IPS-15b (cell line): ENCODE results near the gene HAND1.

Experiments used
- H3K27me3 ChIP-seq: one replicate; pipeline ENCODE4 v1.6.1; 2013; ENCODE audit warnings: low read length; ENCODE audit not compliant: control insufficient read depth, insufficient read depth
- H3K36me3 ChIP-seq: one replicate; pipeline ENCODE4 v1.6.1; 2013; ENCODE audit warnings: low read length; ENCODE audit not compliant: control insufficient read depth, insufficient read depth
- H3K4me1 ChIP-seq: one replicate; pipeline ENCODE4 v1.6.1; 2013; ENCODE audit warnings: mild to moderate bottlenecking, low read length; ENCODE audit not compliant: control insufficient read depth, insufficient read depth
- H3K4me3 ChIP-seq: one replicate; pipeline ENCODE4 v1.5.1; 2013; ENCODE audit warnings: low read depth, low read length
- H3K9ac ChIP-seq: one replicate; pipeline ENCODE4 v1.6.1; 2013; ENCODE audit warnings: low read depth, mild to moderate bottlenecking, low read length
- H3K9me3 ChIP-seq: one replicate; pipeline ENCODE4 v1.6.1; 2013; ENCODE audit warnings: mild to moderate bottlenecking, low read length; ENCODE audit not compliant: control insufficient read depth, insufficient read depth

HAND1 gene

GRCh38 chr5:154476354-154477205, 1.4 kb downstream of the HAND1 start:
- H3K9me3 ChIP-seq: no peaks in the 10 kb centered on the region
- peaks cover 15% of the 10 kb centered on the region for H3K4me1 ChIP-seq
- H3K27me3 ChIP-seq: peaks cover 98% of the 10 kb centered on the region
- H3K36me3 ChIP-seq: no peaks in the 10 kb centered on the region
- no peak overlapping the region for H3K9ac ChIP-seq
- H3K4me3 ChIP-seq: peak overlapping the region; percentile 55

- Histone ChIP-seq H3K36me3 (no peaks in the 10 kb centered on the region), H3K4me3 (peak overlapping the region; percentile 27), H3K9ac (no peak overlapping the region), H3K4me1 (peaks cover 15% of the 10 kb centered on the region), H3K9me3 (no peaks in the 10 kb centered on the region), H3K27me3 (peaks cover 98% of the 10 kb centered on the region)
These were observed 2.3 kb downstream of the HAND1 start for GRCh38 chr5:154475591-154476353.

- Histone ChIP-seq H3K9ac (no peak overlapping the region), H3K36me3 (no peaks in the 10 kb centered on the region), H3K4me3 (peak overlapping the region; percentile 48), H3K9me3 (no peaks in the 10 kb centered on the region), H3K4me1 (peaks cover 9% of the 10 kb centered on the region), H3K27me3 (peaks cover 98% of the 10 kb centered on the region)
These were observed 3.4 kb downstream of the HAND1 start for GRCh38 chr5:154474396-154475334.

- H3K4me3 ChIP-seq: peak overlapping the region; percentile 48
- peaks cover 98% of the 10 kb centered on the region for H3K27me3 ChIP-seq
- H3K36me3 ChIP-seq: no peaks in the 10 kb centered on the region
- H3K9me3 ChIP-seq: no peaks in the 10 kb centered on the region
- no peak overlapping the region for H3K9ac ChIP-seq
- H3K4me1 ChIP-seq: peaks cover 7% of the 10 kb centered on the region
These were observed 4.3 kb downstream of the HAND1 start for GRCh38 chr5:154473581-154474283.

- Histone ChIP-seq H3K9me3 (no peaks in the 10 kb centered on the region), H3K9ac (no peak overlapping the region), H3K36me3 (no peaks in the 10 kb centered on the region), H3K27me3 (peaks cover 100% of the 10 kb centered on the region), H3K4me1 (peaks cover 7% of the 10 kb centered on the region), H3K4me3 (peak overlapping the region; percentile 48)
These were observed 5.0 kb downstream of the HAND1 start for GRCh38 chr5:154472871-154473580.

- H3K9me3 ChIP-seq: no peaks in the 10 kb centered on the region
- H3K27me3 ChIP-seq: peaks cover 98% of the 10 kb centered on the region
- H3K36me3 ChIP-seq: no peaks in the 10 kb centered on the region
- H3K4me1 ChIP-seq: no peaks in the 10 kb centered on the region
- peak overlapping the region; percentile 19 for H3K4me3 ChIP-seq
- no peak overlapping the region for H3K9ac ChIP-seq
These were observed 6.8 kb downstream of the HAND1 start for GRCh38 chr5:154470947-154471870.

GRCh38 chr5:154470137-154470536, 7.9 kb downstream of the HAND1 start:
- no peak overlapping the region for H3K9ac ChIP-seq
- H3K4me1 ChIP-seq: no peaks in the 10 kb centered on the region
- H3K36me3 ChIP-seq: no peaks in the 10 kb centered on the region
- H3K4me3 ChIP-seq: peak overlapping the region; percentile 2
- peaks cover 92% of the 10 kb centered on the region for H3K27me3 ChIP-seq
- H3K9me3 ChIP-seq: no peaks in the 10 kb centered on the region

GRCh38 chr5:154467655-154468354, 10.2 kb downstream of the HAND1 start:
- Histone ChIP-seq H3K4me1 (no peaks in the 10 kb centered on the region), H3K9me3 (no peaks in the 10 kb centered on the region), H3K27me3 (peaks cover 68% of the 10 kb centered on the region), H3K36me3 (no peaks in the 10 kb centered on the region), H3K9ac (no peak overlapping the region), H3K4me3 (no peak overlapping the region)

- Histone ChIP-seq H3K9me3 (no peaks in the 10 kb centered on the region), H3K4me3 (no peak overlapping the region), H3K27me3 (peaks cover 57% of the 10 kb centered on the region), H3K36me3 (no peaks in the 10 kb centered on the region), H3K9ac (no peak overlapping the region), H3K4me1 (no peaks in the 10 kb centered on the region)
These were observed 11.4 kb downstream of the HAND1 start for GRCh38 chr5:154466671-154467070.
